NCI-H2029 treated with DMSO at 0.1 percent for 48 hours (cell line): ENCODE data around the gene PLPPR4.

Source experiments
- DNase-seq: peaks from one replicate; lab custom pipeline; 2025; lab: John Stamatoyannopoulos, UW

PLPPR4 gene

DNA sequence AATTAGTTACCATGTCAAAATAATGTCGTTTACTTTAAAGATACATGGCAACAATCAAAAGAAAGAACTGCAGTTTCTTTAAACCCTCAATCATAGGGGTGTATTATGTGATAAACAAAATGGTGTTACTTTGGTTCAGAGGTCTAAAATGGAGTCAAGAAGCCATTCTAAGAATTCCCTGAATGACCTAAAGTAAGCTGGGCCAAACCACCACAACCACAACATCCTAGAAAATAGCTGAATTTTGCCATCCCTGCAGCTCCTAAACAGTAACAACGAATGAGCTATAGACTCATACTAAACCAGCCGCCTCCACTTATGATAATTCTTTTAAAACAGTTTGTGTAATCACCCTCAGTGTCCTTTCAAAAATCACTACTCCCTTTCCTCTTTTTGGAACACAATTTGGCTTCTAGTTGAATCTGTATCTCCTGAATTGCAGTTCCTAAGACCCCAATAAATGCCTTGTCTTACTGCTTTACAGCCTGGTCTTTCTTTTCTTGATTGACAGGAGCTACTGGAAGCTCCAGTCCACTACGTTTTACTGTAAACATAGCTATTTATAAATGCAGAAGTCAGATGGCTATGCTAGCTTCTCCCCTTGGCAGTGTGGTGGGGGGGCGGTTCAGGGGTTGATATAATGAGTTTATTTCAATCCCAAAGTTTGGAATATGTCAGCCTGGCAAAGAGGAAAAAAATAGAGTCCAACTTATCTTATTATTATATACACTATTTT lies 84.3 kb downstream of the PLPPR4 start:
- no peak for DNase-seq

DNA sequence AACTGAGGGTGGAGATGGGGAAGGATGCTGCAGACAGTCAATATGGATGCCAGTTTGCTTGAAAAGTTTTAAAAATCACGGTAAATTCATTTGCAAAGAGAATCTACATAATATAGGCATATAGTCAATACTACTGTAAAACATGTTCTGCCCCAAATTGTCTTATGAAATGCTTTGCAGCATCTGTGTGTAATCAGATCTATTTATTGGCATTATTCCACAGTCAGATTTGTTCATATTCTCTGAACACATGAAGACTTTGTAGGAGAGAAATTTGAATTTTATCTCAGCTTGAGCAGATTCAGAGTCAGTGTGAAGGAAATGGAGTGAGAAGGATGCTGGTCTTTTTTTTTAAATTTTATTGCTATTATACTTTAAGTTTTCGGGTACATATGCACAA lies 88.5 kb downstream of the PLPPR4 start:
- DNase-seq = no peak

DNA sequence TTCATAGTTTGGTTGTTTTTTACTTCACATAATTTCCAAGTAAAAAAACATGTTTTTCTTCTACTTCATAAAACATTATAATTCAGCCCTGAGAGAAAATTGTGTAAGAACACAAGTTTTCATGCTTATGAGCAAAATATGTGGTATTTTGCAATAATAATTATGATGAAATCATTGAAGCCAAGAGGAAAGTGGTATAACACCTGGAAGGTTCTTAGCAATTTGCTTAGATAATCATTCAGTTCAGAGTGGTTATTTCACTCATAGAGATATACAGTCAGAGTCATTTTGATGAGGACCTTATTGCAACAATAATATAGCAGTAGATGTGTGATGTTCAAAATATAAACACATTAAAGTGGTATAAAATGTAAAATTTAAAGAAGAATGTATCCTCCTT lies 94.5 kb downstream of the PLPPR4 start:
- DNase-seq = no peak
